WTC11 (cell line): Measurements from ENCODE around the gene UBE2H. TPM values are rescaled to one million over a fixed set of nuclear protein-coding genes. Genes with fewer than 3 reads are reported as not detected.
"Not testable (repeated sequence)": the region's sequence is repeated elsewhere in the genome, so short reads cannot be mapped to it uniquely, and the experiment has no call there.

Source experiments
- ATAC-seq: fragments of 200-7000 bp; cut with Tn5 transposase; 2 replicates; pipeline ENCODE4 v1.10.0; 2021; ENCODE audit warnings: mild to moderate bottlenecking, moderate library complexity
- CTCF ChIA-PET: fragments of 300-600 bp; sonication (Branson Sonifier 250); formaldehyde crosslinking; loops from one replicate; lab custom pipeline; 2021; ENCODE audit warnings: antibody characterized with exemption; lab: Charles Lee
- POLR2A ChIA-PET: fragments of 350-600 bp; sonication (Branson Sonifier 250); formaldehyde crosslinking; loops from one replicate; lab custom pipeline; 2021; ENCODE audit warnings: antibody characterized with exemption; lab: Charles Lee
- DNase-seq: peaks from one replicate; pipeline ENCODE4 v3.0.0; 2021; ENCODE audit warnings: low spot score
- H3K27ac Mint-ChIP-seq: 2 replicates; pipeline ENCODE4 v1.8.0; 2021; ENCODE audit warnings: mixed read lengths
- H3K27me3 Mint-ChIP-seq: 2 replicates; pipeline ENCODE4 v1.8.0; 2021; ENCODE audit warnings: low read depth, mild to moderate bottlenecking, moderate library complexity, mixed read lengths
- H3K36me3 Mint-ChIP-seq: 2 replicates; pipeline ENCODE4 v1.8.0; 2021; ENCODE audit warnings: mixed read lengths
- H3K4me1 Mint-ChIP-seq: 2 replicates; pipeline ENCODE4 v1.8.0; 2022; ENCODE audit warnings: mixed read lengths
- H3K4me3 Mint-ChIP-seq: 2 replicates; pipeline ENCODE4 v1.8.0; 2021; ENCODE audit warnings: mild to moderate bottlenecking, moderate library complexity, mixed read lengths
- H3K9me3 Mint-ChIP-seq: 2 replicates; pipeline ENCODE4 v1.8.0; 2021; ENCODE audit warnings: mixed read lengths
- ATF1 ChIP-seq: sonication (generic); formaldehyde crosslinking; IDR thresholded peaks from 2 replicates; pipeline ENCODE4 v1.8.1; 2023; ENCODE audit warnings: mild to moderate bottlenecking, moderate library complexity, missing genetic modification reagents
- CBFB ChIP-seq: sonication (generic); formaldehyde crosslinking; IDR thresholded peaks from 2 replicates; pipeline ENCODE4 v1.8.1; 2022; ENCODE audit warnings: mild to moderate bottlenecking, low read depth, missing genetic modification reagents
- CREM ChIP-seq: sonication (generic); formaldehyde crosslinking; IDR thresholded peaks from 2 replicates; pipeline ENCODE4 v1.8.1; 2022; ENCODE audit warnings: mild to moderate bottlenecking, missing genetic modification reagents, moderate library complexity
- ESRRA ChIP-seq: sonication (generic); formaldehyde crosslinking; IDR thresholded peaks from 2 replicates; pipeline ENCODE4 v1.8.1; 2022; ENCODE audit warnings: mild to moderate bottlenecking, missing genetic modification reagents, borderline replicate concordance
- ETV6 ChIP-seq: sonication (generic); formaldehyde crosslinking; IDR thresholded peaks from 2 replicates; pipeline ENCODE4 v1.8.1; 2022; ENCODE audit warnings: mild to moderate bottlenecking, missing genetic modification reagents
- GABPB1 ChIP-seq: sonication (generic); formaldehyde crosslinking; IDR thresholded peaks from 2 replicates; pipeline ENCODE4 v1.8.1; 2023; ENCODE audit warnings: mild to moderate bottlenecking, missing genetic modification reagents
- GTF2I ChIP-seq: fragments of 250-450 bp; sonication (Bioruptor Pico); conservative IDR thresholded peaks from 2 replicates; pipeline ENCODE4 v1.4.0; 2021; ENCODE audit warnings: mild to moderate bottlenecking
- IRF2 ChIP-seq: sonication (generic); formaldehyde crosslinking; IDR thresholded peaks from 2 replicates; pipeline ENCODE4 v1.8.0; 2022; ENCODE audit warnings: low read depth, missing genetic modification reagents, borderline replicate concordance
- NFE2L1 ChIP-seq: sonication (generic); formaldehyde crosslinking; IDR thresholded peaks from 2 replicates; pipeline ENCODE4 v1.8.1; 2023; ENCODE audit warnings: missing genetic modification reagents
- PRRX2 ChIP-seq: fragments of 250-450 bp; sonication (Bioruptor Pico); IDR thresholded peaks from 2 replicates; pipeline ENCODE4 v1.8.0; 2021; ENCODE audit warnings: mild to moderate bottlenecking
- RELA ChIP-seq: sonication (generic); formaldehyde crosslinking; IDR thresholded peaks from 2 replicates; pipeline ENCODE4 v1.8.1; 2022; ENCODE audit warnings: missing genetic modification reagents, mild to moderate bottlenecking, borderline replicate concordance
- RORB ChIP-seq: fragments of 250-450 bp; sonication (Bioruptor Pico); IDR thresholded peaks from 2 replicates; pipeline ENCODE4 v1.9.0; 2021; ENCODE audit warnings: mild to moderate bottlenecking
- SOX15 ChIP-seq: fragments of 250-450 bp; sonication (Bioruptor Pico); IDR thresholded peaks from 2 replicates; pipeline ENCODE4 v1.9.0; 2021; ENCODE audit warnings: mild to moderate bottlenecking
- TEAD4 ChIP-seq: sonication (generic); formaldehyde crosslinking; IDR thresholded peaks from 2 replicates; pipeline ENCODE4 v1.8.0; 2022; ENCODE audit warnings: mild to moderate bottlenecking, missing genetic modification reagents
- TP53 ChIP-seq: sonication (generic); formaldehyde crosslinking; IDR thresholded peaks from 2 replicates; pipeline ENCODE4 v1.8.1; 2023; ENCODE audit warnings: mild to moderate bottlenecking, missing genetic modification reagents
- ZBTB21 ChIP-seq: sonication (generic); formaldehyde crosslinking; IDR thresholded peaks from 2 replicates; pipeline ENCODE4 v1.8.1; 2023; ENCODE audit warnings: mild to moderate bottlenecking, missing genetic modification reagents, borderline replicate concordance
- ZMAT4 ChIP-seq: fragments of 250-450 bp; sonication (Bioruptor Pico); IDR thresholded peaks from 2 replicates; pipeline ENCODE4 v1.9.0; 2021; ENCODE audit warnings: mild to moderate bottlenecking
- ZNF425 ChIP-seq: fragments of 250-450 bp; sonication (Bioruptor Pico); conservative IDR thresholded peaks from 2 replicates; pipeline ENCODE4 v1.9.0; 2021; ENCODE audit warnings: mild to moderate bottlenecking
- ZSCAN18 ChIP-seq: fragments of 250-450 bp; sonication (Bioruptor Pico); IDR thresholded peaks from 2 replicates; pipeline ENCODE4 v2.1.2; 2022; ENCODE audit warnings: mild to moderate bottlenecking, moderate library complexity
- total RNA-seq: library from RNA; stranded (reverse); gene quantifications from 3 replicates; pipeline ENCODE4 v1.2.3, GENCODE V29; 2021
- TF ChIP-seq, protein P1 (sequence below): sonication (generic); formaldehyde crosslinking; IDR thresholded peaks from 2 replicates; pipeline ENCODE4 v1.8.1; 2023; ENCODE audit warnings: mild to moderate bottlenecking, missing genetic modification reagents, borderline replicate concordance
- TF ChIP-seq, protein P2 (sequence below): sonication (generic); formaldehyde crosslinking; IDR thresholded peaks from 2 replicates; pipeline ENCODE4 v1.8.1; 2023; ENCODE audit warnings: mild to moderate bottlenecking, missing genetic modification reagents
- TF ChIP-seq, protein P3 (sequence below): sonication (generic); formaldehyde crosslinking; IDR thresholded peaks from 2 replicates; pipeline ENCODE4 v1.8.0; 2022; ENCODE audit warnings: mild to moderate bottlenecking, missing genetic modification reagents

Gene UBE2H
- total RNA-seq, 1 experiment from 2014 or later = 55.0 TPM

- POLR2A ChIA-PET = no interaction called here
- Mint-ChIP-seq H3K27me3 (no peaks in the 10 kb centered on the region), H3K27ac (no peak overlapping the region), H3K4me1 (peaks cover 29% of the 10 kb centered on the region), H3K9me3 (no peaks in the 10 kb centered on the region), H3K4me3 (no peak overlapping the region), H3K36me3 (peaks cover 4% of the 10 kb centered on the region; the same call in 1 of the 2 replicates)
- DNase-seq (no peak), ATAC-seq (no peak)
- TF ChIP-seq, protein P1, sequence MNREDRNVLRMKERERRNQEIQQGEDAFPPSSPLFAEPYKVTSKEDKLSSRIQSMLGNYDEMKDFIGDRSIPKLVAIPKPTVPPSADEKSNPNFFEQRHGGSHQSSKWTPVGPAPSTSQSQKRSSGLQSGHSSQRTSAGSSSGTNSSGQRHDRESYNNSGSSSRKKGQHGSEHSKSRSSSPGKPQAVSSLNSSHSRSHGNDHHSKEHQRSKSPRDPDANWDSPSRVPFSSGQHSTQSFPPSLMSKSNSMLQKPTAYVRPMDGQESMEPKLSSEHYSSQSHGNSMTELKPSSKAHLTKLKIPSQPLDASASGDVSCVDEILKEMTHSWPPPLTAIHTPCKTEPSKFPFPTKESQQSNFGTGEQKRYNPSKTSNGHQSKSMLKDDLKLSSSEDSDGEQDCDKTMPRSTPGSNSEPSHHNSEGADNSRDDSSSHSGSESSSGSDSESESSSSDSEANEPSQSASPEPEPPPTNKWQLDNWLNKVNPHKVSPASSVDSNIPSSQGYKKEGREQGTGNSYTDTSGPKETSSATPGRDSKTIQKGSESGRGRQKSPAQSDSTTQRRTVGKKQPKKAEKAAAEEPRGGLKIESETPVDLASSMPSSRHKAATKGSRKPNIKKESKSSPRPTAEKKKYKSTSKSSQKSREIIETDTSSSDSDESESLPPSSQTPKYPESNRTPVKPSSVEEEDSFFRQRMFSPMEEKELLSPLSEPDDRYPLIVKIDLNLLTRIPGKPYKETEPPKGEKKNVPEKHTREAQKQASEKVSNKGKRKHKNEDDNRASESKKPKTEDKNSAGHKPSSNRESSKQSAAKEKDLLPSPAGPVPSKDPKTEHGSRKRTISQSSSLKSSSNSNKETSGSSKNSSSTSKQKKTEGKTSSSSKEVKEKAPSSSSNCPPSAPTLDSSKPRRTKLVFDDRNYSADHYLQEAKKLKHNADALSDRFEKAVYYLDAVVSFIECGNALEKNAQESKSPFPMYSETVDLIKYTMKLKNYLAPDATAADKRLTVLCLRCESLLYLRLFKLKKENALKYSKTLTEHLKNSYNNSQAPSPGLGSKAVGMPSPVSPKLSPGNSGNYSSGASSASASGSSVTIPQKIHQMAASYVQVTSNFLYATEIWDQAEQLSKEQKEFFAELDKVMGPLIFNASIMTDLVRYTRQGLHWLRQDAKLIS (CRISPR knock-in tag) = no peak
- TF ChIP-seq CREM (CRISPR knock-in tag) = no peak
- TF ChIP-seq RELA = no peak
- no peak for TF ChIP-seq ZBTB21
- TF ChIP-seq NFE2L1 = no peak
- TF ChIP-seq TP53 (CRISPR knock-in tag) = no peak
- TF ChIP-seq TEAD4 (CRISPR knock-in tag) = no peak
- TF ChIP-seq ZNF425 = no peak
- no peak for TF ChIP-seq GABPB1
- TF ChIP-seq PRRX2 (CRISPR knock-in tag) = no peak
- no peak for TF ChIP-seq ATF1 (CRISPR knock-in tag)
- no peak for TF ChIP-seq ZMAT4 (CRISPR knock-in tag)
- no peak for TF ChIP-seq GTF2I (CRISPR knock-in tag)
- no peak for TF ChIP-seq RORB (CRISPR knock-in tag)
- no peak for TF ChIP-seq CBFB (CRISPR knock-in tag)
- TF ChIP-seq IRF2 (CRISPR knock-in tag) = no peak
- no peak for TF ChIP-seq SOX15
- no peak for TF ChIP-seq ETV6 (CRISPR knock-in tag)
- CTCF ChIA-PET = no interaction called here
Observed at GRCh38 chr7:129898007-129898406, 54.8 kb downstream of the UBE2H start.

DNA sequence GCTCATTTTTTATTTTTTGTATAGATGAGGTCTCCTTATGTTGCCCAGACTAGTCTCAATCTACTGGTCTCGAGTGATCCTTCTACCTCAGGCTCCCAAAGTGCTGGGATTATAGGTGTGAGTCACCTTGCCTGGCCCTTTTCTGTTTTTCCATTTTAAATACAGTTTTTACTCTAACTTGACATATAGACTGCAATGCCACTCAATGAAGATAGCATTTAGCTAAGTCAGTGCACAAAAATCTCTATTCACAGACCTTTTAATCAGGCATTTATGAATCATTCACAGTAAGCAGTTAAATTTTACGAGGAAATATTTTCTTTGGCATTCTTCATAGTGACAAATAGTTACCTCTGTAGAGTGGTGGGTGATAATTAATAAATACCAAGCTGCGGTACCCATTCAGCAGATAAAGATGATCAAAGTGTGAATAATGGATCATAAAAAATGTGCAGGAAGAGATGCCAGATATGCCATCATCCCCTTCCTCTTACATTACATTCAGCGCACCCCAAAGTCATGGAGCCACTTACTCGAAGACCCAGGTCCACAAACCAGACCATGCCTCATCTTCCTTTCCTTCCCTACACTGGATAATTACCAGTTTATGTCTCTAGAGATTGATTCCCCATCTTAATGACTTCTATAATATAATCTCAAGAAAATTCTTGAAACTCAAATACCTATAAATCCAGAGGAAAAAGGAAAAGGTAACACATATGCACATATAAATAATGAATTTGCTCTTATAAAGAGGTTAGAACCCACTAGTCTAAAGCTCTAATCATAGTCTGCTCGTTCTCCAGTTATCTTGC, 56.0 kb downstream of the UBE2H start:
- TF ChIP-seq, protein P2, sequence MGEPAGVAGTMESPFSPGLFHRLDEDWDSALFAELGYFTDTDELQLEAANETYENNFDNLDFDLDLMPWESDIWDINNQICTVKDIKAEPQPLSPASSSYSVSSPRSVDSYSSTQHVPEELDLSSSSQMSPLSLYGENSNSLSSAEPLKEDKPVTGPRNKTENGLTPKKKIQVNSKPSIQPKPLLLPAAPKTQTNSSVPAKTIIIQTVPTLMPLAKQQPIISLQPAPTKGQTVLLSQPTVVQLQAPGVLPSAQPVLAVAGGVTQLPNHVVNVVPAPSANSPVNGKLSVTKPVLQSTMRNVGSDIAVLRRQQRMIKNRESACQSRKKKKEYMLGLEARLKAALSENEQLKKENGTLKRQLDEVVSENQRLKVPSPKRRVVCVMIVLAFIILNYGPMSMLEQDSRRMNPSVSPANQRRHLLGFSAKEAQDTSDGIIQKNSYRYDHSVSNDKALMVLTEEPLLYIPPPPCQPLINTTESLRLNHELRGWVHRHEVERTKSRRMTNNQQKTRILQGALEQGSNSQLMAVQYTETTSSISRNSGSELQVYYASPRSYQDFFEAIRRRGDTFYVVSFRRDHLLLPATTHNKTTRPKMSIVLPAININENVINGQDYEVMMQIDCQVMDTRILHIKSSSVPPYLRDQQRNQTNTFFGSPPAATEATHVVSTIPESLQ (CRISPR knock-in tag) = no peak
- TF ChIP-seq, protein P3, sequence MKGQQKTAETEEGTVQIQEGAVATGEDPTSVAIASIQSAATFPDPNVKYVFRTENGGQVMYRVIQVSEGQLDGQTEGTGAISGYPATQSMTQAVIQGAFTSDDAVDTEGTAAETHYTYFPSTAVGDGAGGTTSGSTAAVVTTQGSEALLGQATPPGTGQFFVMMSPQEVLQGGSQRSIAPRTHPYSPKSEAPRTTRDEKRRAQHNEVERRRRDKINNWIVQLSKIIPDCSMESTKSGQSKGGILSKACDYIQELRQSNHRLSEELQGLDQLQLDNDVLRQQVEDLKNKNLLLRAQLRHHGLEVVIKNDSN (CRISPR knock-in tag) = no peak
- TF ChIP-seq ZSCAN18 (no peak), ESRRA (CRISPR knock-in tag) (no peak)
- CTCF ChIA-PET = no interaction called here
- Mint-ChIP-seq H3K36me3 (peaks cover 4% of the 10 kb centered on the region; the same call in 1 of the 2 replicates), H3K9me3 (no peaks in the 10 kb centered on the region), H3K4me1 (peaks cover 19% of the 10 kb centered on the region), H3K27me3 (no peaks in the 10 kb centered on the region), H3K4me3 (no peak overlapping the region), H3K27ac (no peak overlapping the region; the same call in 1 of the 2 replicates)
- ATAC-seq = no peak
- POLR2A ChIA-PET = no interaction called here
- no peak for DNase-seq

DNA sequence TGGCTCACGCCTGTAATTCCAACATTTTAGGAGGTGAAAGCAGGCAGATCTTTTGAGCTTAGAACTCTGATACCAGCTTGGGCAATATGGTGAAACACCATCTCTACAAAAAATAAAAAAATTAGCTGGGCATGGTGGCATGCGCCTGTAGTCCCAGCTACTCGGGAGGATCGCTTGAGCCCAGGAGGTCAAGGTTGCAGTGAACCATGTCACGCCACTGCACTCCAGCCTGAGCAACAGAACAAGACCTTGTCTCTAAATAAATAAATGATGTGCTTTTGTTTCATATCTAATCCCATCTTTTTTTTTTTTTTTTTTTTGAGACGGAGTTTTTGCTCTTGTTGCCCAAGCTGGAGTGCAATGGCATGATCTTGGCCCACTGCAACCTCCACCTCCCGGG, 58.6 kb downstream of the UBE2H start:
- H3K27me3 Mint-ChIP-seq, H3K9me3 Mint-ChIP-seq, ATAC-seq, H3K27ac Mint-ChIP-seq, CTCF ChIA-PET, DNase-seq, POLR2A ChIA-PET, H3K4me3 Mint-ChIP-seq, H3K36me3 Mint-ChIP-seq: not testable (repeated sequence)
- H3K4me1 Mint-ChIP-seq = peaks cover 14% of the 10 kb centered on the region; the same call in 1 of the 2 replicates
